ENCODE measurements around the gene NAT9.

Gene NAT9

GRCh38 chr17:74768069-74768762 lies 7.9 kb downstream of the NAT9 start:
- TF ChIP-seq ZNF274 (IDR thresholded peaks at IDR 0.05; ENCODE audit: low read depth, low read length) = no peak
- no peak overlapping the region for H3K4me3 ChIP-seq (ENCODE audit: low read length)

DNA sequence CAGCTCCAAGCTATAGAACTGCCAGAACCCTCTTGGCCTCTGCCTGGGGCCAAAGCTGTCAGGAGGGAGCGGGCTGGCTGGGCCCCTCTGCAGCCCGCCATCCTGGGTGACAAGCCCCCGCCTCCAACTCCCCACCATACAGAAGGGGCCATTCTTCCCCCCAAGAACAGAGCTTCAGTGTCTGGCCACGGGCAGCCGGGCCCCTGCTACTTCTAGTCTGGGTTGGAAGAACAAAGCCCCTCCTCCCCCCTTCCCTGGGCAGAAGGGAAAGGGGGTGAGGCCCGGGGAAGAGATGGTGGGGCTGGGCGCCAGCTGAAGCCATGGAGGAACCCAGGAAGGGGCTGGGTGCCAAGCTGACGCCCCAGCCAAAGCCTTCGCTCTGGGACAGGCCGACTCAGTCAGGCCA lies 9.0 kb downstream of the NAT9 start:
- no peak overlapping the region for H3K4me3 ChIP-seq (ENCODE audit: low read length)
- no peak for TF ChIP-seq ZNF274 (IDR thresholded peaks at IDR 0.05; ENCODE audit: low read depth, low read length)

DNA sequence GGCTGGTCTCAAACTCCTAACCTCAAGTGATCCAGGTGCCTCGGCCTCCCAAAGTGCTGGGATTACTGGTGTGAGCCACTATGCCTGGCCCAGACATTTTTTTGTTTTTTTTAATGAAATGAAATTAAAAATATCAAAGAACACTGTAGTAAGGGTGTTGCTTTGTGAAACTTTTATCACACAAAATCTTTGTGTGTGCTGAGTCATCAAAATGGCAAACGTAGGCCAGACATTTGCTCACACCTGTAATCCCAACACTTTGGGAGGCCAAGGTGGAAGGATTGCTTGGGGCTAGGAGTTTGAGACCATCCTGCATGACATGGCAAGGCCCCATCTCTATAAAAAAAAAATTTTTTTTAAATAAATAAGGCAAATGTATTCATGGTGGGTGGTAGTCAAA lies 9.7 kb downstream of the NAT9 start:
- no peak for TF ChIP-seq ZNF274 (IDR thresholded peaks at IDR 0.05; ENCODE audit: low read depth, low read length)
- no peak overlapping the region for H3K4me3 ChIP-seq (ENCODE audit: low read length)

DNA sequence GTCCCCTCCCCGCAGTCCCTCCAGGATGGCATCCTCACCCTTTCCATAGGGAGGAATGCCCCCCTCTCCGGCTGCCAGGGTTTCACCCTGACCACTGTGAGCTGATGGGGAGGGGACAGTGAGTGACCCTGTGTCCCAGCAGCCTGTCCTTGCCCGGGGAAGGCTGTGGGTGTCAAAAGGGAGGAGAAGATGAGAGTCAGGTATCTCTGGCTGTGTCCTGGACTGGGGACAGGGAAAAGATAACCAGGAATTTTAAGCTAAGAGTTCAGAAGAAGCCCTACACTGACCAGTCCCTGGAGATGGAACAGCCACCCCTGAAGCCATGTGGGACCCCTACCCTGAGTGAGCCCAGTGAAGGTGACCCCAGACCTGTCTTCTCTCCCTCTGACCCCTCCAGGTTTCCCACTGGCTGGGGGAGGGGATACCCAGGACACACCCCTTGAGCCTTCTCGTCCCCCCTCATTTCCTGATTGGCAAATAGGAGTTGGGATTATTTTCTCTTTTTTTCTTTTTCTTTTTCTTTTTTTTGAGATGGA lies 11.3 kb downstream of the NAT9 start:
- H3K4me3 ChIP-seq (ENCODE audit: low read length) = no peak overlapping the region
- no peak for TF ChIP-seq ZNF274 (IDR thresholded peaks at IDR 0.05; ENCODE audit: low read depth, low read length)

GRCh38 chr17:74763565-74764387 lies 12.4 kb downstream of the NAT9 start:
- TF ChIP-seq ZNF274 (IDR thresholded peaks at IDR 0.05; ENCODE audit: low read depth, low read length) = no peak
- H3K4me3 ChIP-seq (ENCODE audit: low read length) = no peak overlapping the region

DNA sequence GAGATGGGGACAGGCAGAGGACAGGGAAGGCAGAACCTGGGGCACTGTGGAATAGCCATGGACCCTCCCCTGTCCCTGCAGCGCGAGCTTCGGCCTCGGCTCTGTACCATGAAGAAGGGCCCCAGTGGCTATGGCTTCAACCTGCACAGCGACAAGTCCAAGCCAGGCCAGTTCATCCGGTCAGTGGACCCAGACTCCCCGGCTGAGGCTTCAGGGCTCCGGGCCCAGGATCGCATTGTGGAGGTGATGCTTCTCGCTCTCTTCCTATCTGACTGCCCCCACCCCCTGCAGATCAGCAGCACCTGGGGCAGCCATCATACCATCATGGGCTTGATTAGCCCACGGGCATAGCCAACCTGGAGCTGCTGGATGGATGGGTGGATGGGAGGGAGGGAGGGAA lies 14.2 kb downstream of the NAT9 start:
- H3K4me3 ChIP-seq (ENCODE audit: low read length) = no peak overlapping the region
- TF ChIP-seq ZNF274 (IDR thresholded peaks at IDR 0.05; ENCODE audit: low read depth, low read length) = no peak

DNA sequence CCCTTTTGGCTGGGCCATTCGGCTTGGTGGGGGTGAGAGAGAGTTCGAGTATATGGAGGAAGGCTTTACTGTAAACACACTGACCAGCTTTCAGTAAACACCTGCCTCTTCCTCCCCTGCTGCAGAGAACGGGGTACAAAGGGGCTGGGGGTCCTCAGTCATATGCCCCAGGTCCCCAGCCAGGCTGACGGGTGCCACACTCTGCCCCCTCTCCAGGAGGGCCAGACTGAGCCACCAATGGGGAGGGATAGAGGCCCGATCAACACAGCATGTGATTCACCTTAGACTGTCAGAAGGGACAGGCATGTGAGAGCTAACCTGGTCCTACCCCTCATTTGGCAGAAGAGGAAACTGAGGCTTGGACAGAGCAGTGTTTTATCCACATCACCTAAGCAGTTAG lies 14.7 kb downstream of the NAT9 start:
- TF ChIP-seq ZNF274 (IDR thresholded peaks at IDR 0.05; ENCODE audit: low read depth, low read length) = no peak
- no peak overlapping the region for H3K4me3 ChIP-seq (ENCODE audit: low read length)

- TF ChIP-seq ZNF274 (IDR thresholded peaks at IDR 0.05; ENCODE audit: low read depth, low read length) = no peak
- H3K4me3 ChIP-seq (ENCODE audit: low read length) = no peak overlapping the region
Observed at GRCh38 chr17:74760404-74761105, 15.6 kb downstream of the NAT9 start.

DNA sequence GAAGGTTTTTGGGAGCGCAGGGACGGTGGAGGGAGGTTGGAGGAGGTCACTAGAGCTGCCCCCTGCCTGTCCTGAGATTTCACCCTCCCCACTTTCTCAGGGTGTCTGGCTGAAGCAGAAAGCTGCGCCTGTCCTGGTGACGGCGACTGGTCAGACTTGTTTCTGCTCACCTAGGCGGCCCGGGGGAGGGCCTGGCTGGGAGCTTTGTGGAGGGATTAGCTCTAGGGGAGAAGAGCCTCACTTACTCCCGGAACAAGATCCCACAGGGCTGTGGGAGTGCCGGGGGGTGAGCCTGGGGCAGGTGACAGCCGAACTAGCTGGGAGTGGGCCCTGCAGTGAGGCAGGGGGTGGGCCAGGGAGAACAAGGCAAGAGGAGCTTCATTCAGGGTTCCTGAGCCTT lies 16.2 kb downstream of the NAT9 start:
- no peak overlapping the region for H3K4me3 ChIP-seq (ENCODE audit: low read length)
- TF ChIP-seq ZNF274 (IDR thresholded peaks at IDR 0.05; ENCODE audit: low read depth, low read length) = no peak

- no peak overlapping the region for H3K4me3 ChIP-seq (ENCODE audit: low read length)
- TF ChIP-seq ZNF274 (IDR thresholded peaks at IDR 0.05; ENCODE audit: low read depth, low read length) = no peak
Observed at GRCh38 chr17:74759243-74759801, 16.8 kb downstream of the NAT9 start.

DNA sequence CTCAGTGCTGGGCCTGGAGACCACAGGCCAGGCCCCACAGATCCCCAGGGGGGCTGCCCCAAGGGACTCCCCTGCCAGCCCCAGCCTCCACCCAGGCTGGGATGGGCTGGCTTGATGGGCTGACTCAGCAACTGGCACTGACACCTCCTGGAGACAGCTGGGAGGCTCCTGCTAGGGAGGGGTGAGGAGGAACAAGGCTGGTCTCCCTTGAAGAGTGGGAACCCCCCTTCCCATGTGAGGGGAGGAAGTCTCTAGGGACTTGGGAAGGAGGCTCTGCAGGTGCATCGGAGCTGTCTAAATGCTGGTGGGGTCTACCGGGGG lies 17.3 kb downstream of the NAT9 start:
- TF ChIP-seq ZNF274 (IDR thresholded peaks at IDR 0.05; ENCODE audit: low read depth, low read length) = no peak
- H3K4me3 ChIP-seq (ENCODE audit: low read length) = no peak overlapping the region

DNA sequence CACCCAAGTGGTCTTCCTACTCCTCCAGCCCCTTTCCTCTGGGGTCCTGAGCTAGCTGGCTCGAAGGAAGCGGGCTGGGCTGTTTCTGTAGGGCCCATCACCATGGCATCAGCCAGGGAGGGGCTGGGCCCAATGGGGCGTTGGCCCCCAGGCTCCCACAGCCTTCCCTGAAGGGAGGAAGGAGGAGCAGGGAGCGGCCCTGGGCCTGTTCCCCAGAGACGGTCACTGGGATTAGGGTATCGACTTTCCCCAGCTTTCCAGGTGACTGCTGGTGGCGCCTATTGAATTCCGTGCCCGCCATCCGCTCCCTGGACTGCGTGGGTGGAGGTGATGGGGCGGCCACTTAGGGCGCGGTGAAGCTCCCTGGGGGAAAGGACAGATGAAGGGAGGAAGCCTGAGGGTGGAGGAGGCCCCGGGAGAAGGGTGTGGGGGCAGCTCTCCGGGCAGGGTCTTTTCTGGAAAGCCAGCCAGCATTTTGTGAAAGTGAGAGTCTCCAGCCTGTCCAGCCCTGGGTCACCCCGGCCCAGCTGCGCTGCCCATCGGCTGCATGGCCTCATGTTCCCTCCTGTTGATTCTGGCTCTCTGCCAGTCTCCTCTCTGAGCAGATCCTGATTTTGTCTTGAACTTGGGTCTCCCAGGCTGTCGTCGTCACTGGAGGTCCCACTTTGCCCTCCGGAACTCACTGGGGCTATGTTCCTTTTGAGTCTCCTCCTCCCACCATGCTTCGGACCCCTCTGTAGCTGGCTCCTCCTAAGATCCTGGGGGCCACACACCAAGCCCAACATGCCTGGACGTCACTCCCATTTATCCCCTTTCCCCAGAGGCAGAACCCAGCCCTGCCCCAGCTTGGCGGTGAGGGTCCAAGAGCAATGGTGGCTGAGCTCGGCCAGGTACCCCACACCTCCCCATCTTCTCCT lies 18.0 kb downstream of the NAT9 start:
- H3K4me3 ChIP-seq (ENCODE audit: low read length) = no peak overlapping the region
- TF ChIP-seq ZNF274 (IDR thresholded peaks at IDR 0.05; ENCODE audit: low read depth, low read length) = no peak

DNA sequence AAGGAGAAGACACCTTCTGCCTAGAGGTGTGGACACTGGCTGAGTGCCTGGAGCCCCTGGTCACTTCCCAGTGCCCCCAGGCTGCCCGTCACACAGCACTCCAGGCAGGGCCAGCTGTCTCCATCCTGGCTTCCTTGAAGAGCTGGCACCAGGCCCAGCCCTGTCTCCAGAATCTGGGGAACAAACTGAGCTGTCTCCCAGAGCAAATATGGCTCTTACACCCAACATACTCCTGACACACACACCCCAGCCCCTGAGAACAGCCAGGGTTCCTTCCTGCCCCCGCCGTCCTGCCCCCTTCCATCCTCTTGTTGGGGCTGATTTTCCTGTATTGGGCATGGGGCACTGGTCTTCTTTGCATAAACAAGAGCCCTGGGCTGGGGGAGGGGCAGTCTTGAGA lies 18.6 kb downstream of the NAT9 start:
- H3K4me3 ChIP-seq (ENCODE audit: low read length) = no peak overlapping the region
- TF ChIP-seq ZNF274 (IDR thresholded peaks at IDR 0.05; ENCODE audit: low read depth, low read length) = no peak
